SK-N-SH treated with all-trans-retinoic acid at 6 μM for 48 hours (cell line): Measurements from ENCODE around the gene SPOCK1.

ENCODE experiments used
- ATAC-seq: fragments of 200-7000 bp; cut with Tn5 transposase; 3 replicates; pipeline ENCODE4 v1.9.1; 2020; ENCODE audit warnings: mild to moderate bottlenecking, moderate library complexity
- ARNTL ChIP-seq: fragments of 450-650 bp; formaldehyde crosslinking; IDR thresholded peaks from 2 replicates; pipeline ENCODE4 v1.5.0; 2020; ENCODE audit warnings: low read depth, mild to moderate bottlenecking, moderate library complexity, borderline replicate concordance
- BACH2 ChIP-seq: fragments of 250-450 bp; sonication (Bioruptor Pico); IDR thresholded peaks from 2 replicates; pipeline ENCODE4 v1.9.0; 2021; ENCODE audit warnings: mild to moderate bottlenecking, borderline replicate concordance
- CSDC2 ChIP-seq: fragments of 250-450 bp; sonication (Bioruptor Pico); IDR thresholded peaks from 2 replicates; pipeline ENCODE4 v1.5.0; 2020; ENCODE audit warnings: mild to moderate bottlenecking, moderate library complexity
- ESRRG ChIP-seq: fragments of 250-450 bp; sonication (Bioruptor Pico); IDR thresholded peaks from 2 replicates; pipeline ENCODE4 v1.6.1; 2021; ENCODE audit warnings: mild to moderate bottlenecking
- ISL1 ChIP-seq: fragments of 250-450 bp; sonication (Bioruptor Pico); IDR thresholded peaks from 2 replicates; pipeline ENCODE4 v2.1.2; 2022; ENCODE audit warnings: mild to moderate bottlenecking, moderate library complexity
- OSR1 ChIP-seq: fragments of 250-450 bp; sonication (Bioruptor Pico); IDR thresholded peaks from 2 replicates; pipeline ENCODE4 v1.8.0; 2022; ENCODE audit warnings: moderate library complexity, mild to moderate bottlenecking, inconsistent platforms
- RARB ChIP-seq: fragments of 250-450 bp; sonication (Bioruptor Pico); IDR thresholded peaks from 2 replicates; pipeline ENCODE4 v1.8.0; 2021; ENCODE audit warnings: mild to moderate bottlenecking, moderate library complexity
- SNAI2 ChIP-seq: fragments of 250-450 bp; sonication (Bioruptor Pico); IDR thresholded peaks from 2 replicates; pipeline ENCODE4 v1.5.0; 2020; ENCODE audit warnings: mild to moderate bottlenecking, moderate library complexity
- TCF4 ChIP-seq: fragments of 250-450 bp; sonication (Bioruptor Pico); IDR thresholded peaks from 2 replicates; pipeline ENCODE4 v1.8.0; 2021; ENCODE audit warnings: mild to moderate bottlenecking, moderate library complexity, borderline replicate concordance
- ZC3H10 ChIP-seq: fragments of 250-450 bp; sonication (Bioruptor Pico); IDR thresholded peaks from 2 replicates; pipeline ENCODE4 v1.5.1; 2021; ENCODE audit warnings: mild to moderate bottlenecking, moderate library complexity
- ZFP3 ChIP-seq: fragments of 250-450 bp; sonication (Bioruptor Pico); IDR thresholded peaks from 2 replicates; pipeline ENCODE4 v1.5.0; 2020; ENCODE audit warnings: mild to moderate bottlenecking, moderate library complexity
- ZNF565 ChIP-seq: fragments of 450-650 bp; formaldehyde crosslinking; conservative IDR thresholded peaks from 2 replicates; pipeline ENCODE4 v1.5.0; 2020; ENCODE audit warnings: low read depth, mild to moderate bottlenecking, moderate library complexity
- ZNF8 ChIP-seq: fragments of 450-650 bp; formaldehyde crosslinking; IDR thresholded peaks from 2 replicates; pipeline ENCODE4 v1.5.0; 2020; ENCODE audit warnings: mild to moderate bottlenecking, moderate library complexity
- TF ChIP-seq, protein P1 (sequence below): fragments of 250-450 bp; sonication (Bioruptor Pico); IDR thresholded peaks from 2 replicates; pipeline ENCODE4 v1.8.0; 2020; ENCODE audit warnings: mild to moderate bottlenecking, moderate library complexity, borderline replicate concordance
- TF ChIP-seq, protein P2 (sequence below): fragments of 250-450 bp; sonication (Bioruptor Pico); IDR thresholded peaks from 2 replicates; pipeline ENCODE4 v1.5.1; 2021; ENCODE audit warnings: mild to moderate bottlenecking, moderate library complexity
- TF ChIP-seq, protein P3 (sequence below): fragments of 250-450 bp; sonication (Bioruptor Pico); IDR thresholded peaks from 2 replicates; pipeline ENCODE4 v1.5.0; 2020; ENCODE audit warnings: mild to moderate bottlenecking, moderate library complexity
- TF ChIP-seq, protein P4 (sequence below): fragments of 250-450 bp; sonication (Bioruptor Pico); IDR thresholded peaks from 2 replicates; pipeline ENCODE4 v1.5.1; 2020; ENCODE audit warnings: low read depth, mild to moderate bottlenecking, moderate library complexity

Gene SPOCK1

DNA sequence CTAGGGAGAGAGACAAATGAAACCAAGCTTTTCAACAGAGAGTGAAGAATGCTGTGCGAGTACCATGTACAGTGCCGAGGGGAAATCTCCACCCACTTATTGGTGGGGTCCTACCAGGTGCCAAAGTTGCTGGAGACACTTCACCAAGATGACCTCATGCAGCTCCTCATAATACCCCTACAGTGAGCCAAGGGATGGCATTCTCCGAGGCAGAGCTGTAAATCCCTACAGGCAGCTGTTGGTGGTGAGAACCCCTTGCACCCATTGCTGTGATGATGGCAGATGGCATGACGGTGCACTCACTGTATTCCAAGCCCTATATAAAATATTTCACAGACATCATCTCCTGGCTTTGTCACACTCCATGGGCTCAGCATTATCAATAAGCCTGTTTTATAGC is 464.9 kb downstream of the SPOCK1 start:
- TF ChIP-seq SNAI2 (CRISPR knock-in tag), result no peak
- TF ChIP-seq, protein P1, sequence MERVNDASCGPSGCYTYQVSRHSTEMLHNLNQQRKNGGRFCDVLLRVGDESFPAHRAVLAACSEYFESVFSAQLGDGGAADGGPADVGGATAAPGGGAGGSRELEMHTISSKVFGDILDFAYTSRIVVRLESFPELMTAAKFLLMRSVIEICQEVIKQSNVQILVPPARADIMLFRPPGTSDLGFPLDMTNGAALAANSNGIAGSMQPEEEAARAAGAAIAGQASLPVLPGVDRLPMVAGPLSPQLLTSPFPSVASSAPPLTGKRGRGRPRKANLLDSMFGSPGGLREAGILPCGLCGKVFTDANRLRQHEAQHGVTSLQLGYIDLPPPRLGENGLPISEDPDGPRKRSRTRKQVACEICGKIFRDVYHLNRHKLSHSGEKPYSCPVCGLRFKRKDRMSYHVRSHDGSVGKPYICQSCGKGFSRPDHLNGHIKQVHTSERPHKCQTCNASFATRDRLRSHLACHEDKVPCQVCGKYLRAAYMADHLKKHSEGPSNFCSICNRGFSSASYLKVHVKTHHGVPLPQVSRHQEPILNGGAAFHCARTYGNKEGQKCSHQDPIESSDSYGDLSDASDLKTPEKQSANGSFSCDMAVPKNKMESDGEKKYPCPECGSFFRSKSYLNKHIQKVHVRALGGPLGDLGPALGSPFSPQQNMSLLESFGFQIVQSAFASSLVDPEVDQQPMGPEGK (CRISPR knock-in tag), result no peak
- no peak for TF ChIP-seq ZFP3 (CRISPR knock-in tag)
- no peak for TF ChIP-seq ZNF8 (CRISPR knock-in tag)
- TF ChIP-seq ARNTL (CRISPR knock-in tag), result no peak
- no peak for TF ChIP-seq CSDC2 (CRISPR knock-in tag)
- TF ChIP-seq, protein P2, sequence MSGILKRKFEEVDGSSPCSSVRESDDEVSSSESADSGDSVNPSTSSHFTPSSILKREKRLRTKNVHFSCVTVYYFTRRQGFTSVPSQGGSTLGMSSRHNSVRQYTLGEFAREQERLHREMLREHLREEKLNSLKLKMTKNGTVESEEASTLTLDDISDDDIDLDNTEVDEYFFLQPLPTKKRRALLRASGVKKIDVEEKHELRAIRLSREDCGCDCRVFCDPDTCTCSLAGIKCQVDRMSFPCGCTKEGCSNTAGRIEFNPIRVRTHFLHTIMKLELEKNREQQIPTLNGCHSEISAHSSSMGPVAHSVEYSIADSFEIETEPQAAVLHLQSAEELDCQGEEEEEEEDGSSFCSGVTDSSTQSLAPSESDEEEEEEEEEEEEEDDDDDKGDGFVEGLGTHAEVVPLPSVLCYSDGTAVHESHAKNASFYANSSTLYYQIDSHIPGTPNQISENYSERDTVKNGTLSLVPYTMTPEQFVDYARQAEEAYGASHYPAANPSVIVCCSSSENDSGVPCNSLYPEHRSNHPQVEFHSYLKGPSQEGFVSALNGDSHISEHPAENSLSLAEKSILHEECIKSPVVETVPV (CRISPR knock-in tag), result no peak
- TF ChIP-seq, protein P3, sequence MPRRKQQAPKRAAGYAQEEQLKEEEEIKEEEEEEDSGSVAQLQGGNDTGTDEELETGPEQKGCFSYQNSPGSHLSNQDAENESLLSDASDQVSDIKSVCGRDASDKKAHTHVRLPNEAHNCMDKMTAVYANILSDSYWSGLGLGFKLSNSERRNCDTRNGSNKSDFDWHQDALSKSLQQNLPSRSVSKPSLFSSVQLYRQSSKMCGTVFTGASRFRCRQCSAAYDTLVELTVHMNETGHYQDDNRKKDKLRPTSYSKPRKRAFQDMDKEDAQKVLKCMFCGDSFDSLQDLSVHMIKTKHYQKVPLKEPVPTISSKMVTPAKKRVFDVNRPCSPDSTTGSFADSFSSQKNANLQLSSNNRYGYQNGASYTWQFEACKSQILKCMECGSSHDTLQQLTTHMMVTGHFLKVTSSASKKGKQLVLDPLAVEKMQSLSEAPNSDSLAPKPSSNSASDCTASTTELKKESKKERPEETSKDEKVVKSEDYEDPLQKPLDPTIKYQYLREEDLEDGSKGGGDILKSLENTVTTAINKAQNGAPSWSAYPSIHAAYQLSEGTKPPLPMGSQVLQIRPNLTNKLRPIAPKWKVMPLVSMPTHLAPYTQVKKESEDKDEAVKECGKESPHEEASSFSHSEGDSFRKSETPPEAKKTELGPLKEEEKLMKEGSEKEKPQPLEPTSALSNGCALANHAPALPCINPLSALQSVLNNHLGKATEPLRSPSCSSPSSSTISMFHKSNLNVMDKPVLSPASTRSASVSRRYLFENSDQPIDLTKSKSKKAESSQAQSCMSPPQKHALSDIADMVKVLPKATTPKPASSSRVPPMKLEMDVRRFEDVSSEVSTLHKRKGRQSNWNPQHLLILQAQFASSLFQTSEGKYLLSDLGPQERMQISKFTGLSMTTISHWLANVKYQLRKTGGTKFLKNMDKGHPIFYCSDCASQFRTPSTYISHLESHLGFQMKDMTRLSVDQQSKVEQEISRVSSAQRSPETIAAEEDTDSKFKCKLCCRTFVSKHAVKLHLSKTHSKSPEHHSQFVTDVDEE (CRISPR knock-in tag), result no peak
- no peak for TF ChIP-seq TCF4 (CRISPR knock-in tag)
- no peak for TF ChIP-seq ISL1 (CRISPR knock-in tag)
- no peak for TF ChIP-seq ZC3H10 (CRISPR knock-in tag)
- TF ChIP-seq BACH2, result no peak
- TF ChIP-seq ZNF565 (CRISPR knock-in tag), result no peak
- no peak for ATAC-seq

DNA sequence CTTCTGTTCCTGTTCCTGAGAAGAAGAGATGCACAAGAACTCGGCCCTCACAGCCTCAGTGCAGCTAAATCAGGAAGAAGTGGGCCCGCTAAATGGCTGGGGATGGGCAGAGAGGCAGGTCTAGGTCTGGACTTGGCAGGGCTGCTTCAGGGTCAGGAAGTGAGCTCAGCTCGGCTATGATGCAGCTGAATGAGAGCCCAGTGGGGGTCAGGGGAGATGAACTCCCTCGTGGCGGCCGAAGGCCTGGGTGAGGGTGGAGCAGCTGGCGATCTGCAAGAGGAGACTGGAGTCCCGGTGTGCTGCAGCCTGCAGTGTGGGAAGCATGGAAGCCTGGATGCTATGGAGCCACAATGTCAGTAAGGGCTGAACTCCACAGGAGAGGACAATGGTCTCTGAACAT is 466.2 kb downstream of the SPOCK1 start:
- TF ChIP-seq ISL1 (CRISPR knock-in tag) (no peak), OSR1 (CRISPR knock-in tag) (no peak), ZC3H10 (CRISPR knock-in tag) (no peak), RARB (no peak), ESRRG (CRISPR knock-in tag) (no peak), BACH2 (no peak)
- TF ChIP-seq, protein P4, sequence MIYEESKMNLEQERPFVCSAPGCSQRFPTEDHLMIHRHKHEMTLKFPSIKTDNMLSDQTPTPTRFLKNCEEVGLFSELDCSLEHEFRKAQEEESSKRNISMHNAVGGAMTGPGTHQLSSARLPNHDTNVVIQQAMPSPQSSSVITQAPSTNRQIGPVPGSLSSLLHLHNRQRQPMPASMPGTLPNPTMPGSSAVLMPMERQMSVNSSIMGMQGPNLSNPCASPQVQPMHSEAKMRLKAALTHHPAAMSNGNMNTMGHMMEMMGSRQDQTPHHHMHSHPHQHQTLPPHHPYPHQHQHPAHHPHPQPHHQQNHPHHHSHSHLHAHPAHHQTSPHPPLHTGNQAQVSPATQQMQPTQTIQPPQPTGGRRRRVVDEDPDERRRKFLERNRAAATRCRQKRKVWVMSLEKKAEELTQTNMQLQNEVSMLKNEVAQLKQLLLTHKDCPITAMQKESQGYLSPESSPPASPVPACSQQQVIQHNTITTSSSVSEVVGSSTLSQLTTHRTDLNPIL (CRISPR knock-in tag), result no peak
- TF ChIP-seq, protein P3 (CRISPR knock-in tag), result no peak
- TF ChIP-seq, protein P2 (CRISPR knock-in tag), result no peak
- TF ChIP-seq, protein P1 (CRISPR knock-in tag), result no peak
- ATAC-seq, result no peak
